Ramos (cell line): ENCODE data around the gene ANGPTL4.
"Not testable (repeated sequence)": the region's sequence is repeated elsewhere in the genome, so short reads cannot be mapped to it uniquely, and the experiment has no call there.

ENCODE experiments used
- in situ Hi-C: fragments of 300-500 bp; cut with MboI; formaldehyde crosslinking; loops from one replicate; pipeline ENCODE4 v1.14.3; 2022; ENCODE audit warnings: low sequenced_read_pairs; ENCODE audit not compliant: unreplicated experiment

The ANGPTL4 gene

GRCh38 chr19:8333767-8334457 lies 30.0 kb upstream of the ANGPTL4 start:
- in situ Hi-C loops = no loop called here

GRCh38 chr19:8334458-8335342 lies 29.3 kb upstream of the ANGPTL4 start:
- in situ Hi-C loops = no loop called here

- in situ Hi-C loops = no loop called here
Measured at GRCh38 chr19:8335343-8336071, 28.4 kb upstream of the ANGPTL4 start.

GRCh38 chr19:8336072-8336569 lies 27.8 kb upstream of the ANGPTL4 start:
- in situ Hi-C loops = no loop called here

GRCh38 chr19:8336660-8337059 lies 27.3 kb upstream of the ANGPTL4 start:
- in situ Hi-C loops = no loop called here

- in situ Hi-C loops = no loop called here
Measured at GRCh38 chr19:8337728-8338127, 26.2 kb upstream of the ANGPTL4 start.

- in situ Hi-C loops = no loop called here
Measured at GRCh38 chr19:8338835-8339234, 25.1 kb upstream of the ANGPTL4 start.

- in situ Hi-C loops = no loop called here
Measured at GRCh38 chr19:8340341-8341096, 23.4 kb upstream of the ANGPTL4 start.

- in situ Hi-C loops = not testable (repeated sequence)
Measured at GRCh38 chr19:8341504-8341903, 22.5 kb upstream of the ANGPTL4 start.

- in situ Hi-C loops = no loop called here
Measured at GRCh38 chr19:8342316-8342683, 21.7 kb upstream of the ANGPTL4 start.

GRCh38 chr19:8342684-8343482 lies 21.1 kb upstream of the ANGPTL4 start, which contains the start of gene KANK3:
TSS of gene KANK3 (minus strand) at chr19:8343262. CDS start at chr19:8337828, 5,434 bp downstream.
- in situ Hi-C loops = no loop called here

GRCh38 chr19:8343483-8343844 lies 20.5 kb upstream of the ANGPTL4 start:
- in situ Hi-C loops = no loop called here

- in situ Hi-C loops = loop anchor here (10.0 kb wide), 1 partner anchor 225 kb away; the partner anchor contains the start of gene MYO1F
Measured at GRCh38 chr19:8349629-8350372, 14.2 kb upstream of the ANGPTL4 start.

GRCh38 chr19:8352134-8352827 lies 11.7 kb upstream of the ANGPTL4 start:
- in situ Hi-C loops = loop anchor here (10.0 kb wide), 1 partner anchor 223 kb away; the partner anchor contains the start of gene MYO1F

GRCh38 chr19:8352845-8353244 lies 11.1 kb upstream of the ANGPTL4 start:
- in situ Hi-C loops = loop anchor here (10.0 kb wide), 1 partner anchor 222 kb away; the partner anchor contains the start of gene MYO1F

GRCh38 chr19:8355631-8356402 lies 8.1 kb upstream of the ANGPTL4 start:
- in situ Hi-C loops = loop anchor here (10.0 kb wide), 1 partner anchor 219 kb away; the partner anchor contains the start of gene MYO1F
